ENCODE results near the gene ZFYVE28.

The ZFYVE28 gene

DNA sequence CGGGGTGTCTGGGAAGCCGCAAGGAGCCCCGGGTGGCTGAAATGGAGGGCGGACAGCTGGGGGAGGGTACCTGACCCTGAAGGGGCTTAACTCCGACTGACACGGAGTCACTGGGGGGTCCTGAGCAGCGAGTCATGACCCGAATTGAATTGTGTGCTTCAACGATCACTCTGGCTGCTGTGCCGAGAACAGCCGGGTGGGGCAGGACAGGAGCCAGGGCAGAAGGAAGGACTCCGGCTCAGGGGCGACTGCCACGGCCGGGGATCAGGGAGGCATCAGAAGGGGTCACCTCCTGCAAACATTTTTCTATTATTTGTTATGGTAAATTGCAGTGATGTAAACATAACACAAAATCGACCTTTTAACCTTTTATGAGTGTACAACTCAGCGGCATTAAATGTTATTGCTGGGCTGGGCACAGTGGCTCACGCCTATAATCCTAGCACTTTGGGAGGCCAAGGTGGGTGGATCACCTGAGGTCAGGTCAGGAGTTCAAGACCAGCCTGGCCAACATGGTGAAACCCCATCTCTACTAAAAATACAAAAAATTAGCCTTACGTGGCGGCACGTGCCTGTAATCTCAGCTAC lies 21.6 kb downstream of the ZFYVE28 start:
- DNase-seq (no peak), ATAC-seq (no peak)
- Mint-ChIP-seq H3K4me1 (peaks cover 24% of the 10 kb centered on the region), H3K9me3 (no peaks in the 10 kb centered on the region), H3K27ac (no peak overlapping the region), H3K27me3 (peaks cover 41% of the 10 kb centered on the region), H3K4me3 (no peak overlapping the region)

DNA sequence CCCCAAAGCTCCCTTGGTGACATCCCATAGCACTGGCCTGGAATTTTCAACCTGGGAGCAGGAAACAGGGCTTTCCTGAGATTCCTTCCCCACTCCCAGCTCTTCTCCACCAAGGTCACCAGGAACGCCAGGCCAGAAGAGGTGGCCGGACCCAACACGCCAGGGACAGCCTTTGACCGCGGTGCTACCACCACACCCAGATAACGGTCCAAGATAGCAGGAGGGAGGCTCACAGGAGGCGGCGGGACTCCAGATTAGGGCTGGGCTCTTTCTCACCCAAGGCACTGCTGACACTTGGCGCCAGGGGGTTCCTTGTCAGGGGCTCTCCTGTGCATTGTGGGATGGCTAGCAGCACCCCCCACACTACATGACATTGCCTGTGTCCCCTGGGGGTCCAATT lies 22.9 kb downstream of the ZFYVE28 start:
- DNase-seq (no peak), ATAC-seq (no peak)
- H3K4me3 Mint-ChIP-seq = no peak overlapping the region
- H3K4me1 Mint-ChIP-seq = peaks cover 26% of the 10 kb centered on the region
- H3K27ac Mint-ChIP-seq = no peak overlapping the region
- no peaks in the 10 kb centered on the region for H3K9me3 Mint-ChIP-seq
- H3K27me3 Mint-ChIP-seq = peaks cover 47% of the 10 kb centered on the region

DNA sequence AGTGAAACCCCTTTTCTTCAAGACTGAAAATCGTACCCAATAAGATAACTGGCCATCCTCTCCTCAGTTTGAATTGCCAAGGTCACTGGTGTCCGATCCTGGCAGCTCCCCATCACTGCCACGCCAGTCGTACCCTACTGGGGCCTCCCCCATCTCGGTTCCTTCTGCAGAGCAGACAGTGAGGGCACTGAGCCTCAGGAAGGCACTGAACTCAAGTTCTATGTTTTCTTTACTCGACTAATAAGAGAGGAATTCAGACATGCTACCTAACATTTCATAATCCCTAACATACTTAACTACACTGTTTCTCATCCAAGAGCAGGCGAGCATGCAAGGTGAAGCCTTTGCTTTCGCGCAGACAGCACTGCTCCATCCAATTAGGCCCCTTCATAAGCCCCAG lies 23.4 kb downstream of the ZFYVE28 start:
- DNase-seq (no peak), ATAC-seq (no peak)
- Mint-ChIP-seq H3K27me3 (peaks cover 49% of the 10 kb centered on the region), H3K9me3 (no peaks in the 10 kb centered on the region), H3K27ac (no peak overlapping the region), H3K4me1 (peaks cover 26% of the 10 kb centered on the region), H3K4me3 (no peak overlapping the region)

DNA sequence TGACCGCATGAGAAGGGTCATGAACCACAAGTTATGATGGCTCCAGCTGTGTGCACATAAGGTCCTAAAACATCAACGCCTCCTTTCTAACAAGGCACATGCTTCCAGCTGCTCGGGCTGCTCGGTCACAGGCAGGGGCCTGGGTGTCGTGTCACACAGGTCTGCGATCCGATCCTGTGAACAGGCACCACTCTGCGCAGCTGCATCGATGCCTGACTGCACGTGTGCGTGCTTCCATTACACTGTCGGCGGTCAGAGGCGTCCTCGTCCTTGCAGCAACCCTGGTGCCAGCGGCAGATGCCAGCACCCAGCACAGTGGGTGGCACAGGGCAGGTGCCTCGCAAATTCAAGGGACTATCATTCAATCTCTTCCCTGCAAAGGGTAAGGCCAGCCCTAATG lies 23.9 kb downstream of the ZFYVE28 start:
- peaks cover 55% of the 10 kb centered on the region for H3K27me3 Mint-ChIP-seq
- no peak for DNase-seq
- H3K9me3 Mint-ChIP-seq = no peaks in the 10 kb centered on the region
- H3K4me3 Mint-ChIP-seq = no peak overlapping the region
- no peak for ATAC-seq
- H3K27ac Mint-ChIP-seq = no peak overlapping the region
- H3K4me1 Mint-ChIP-seq = peaks cover 26% of the 10 kb centered on the region

DNA sequence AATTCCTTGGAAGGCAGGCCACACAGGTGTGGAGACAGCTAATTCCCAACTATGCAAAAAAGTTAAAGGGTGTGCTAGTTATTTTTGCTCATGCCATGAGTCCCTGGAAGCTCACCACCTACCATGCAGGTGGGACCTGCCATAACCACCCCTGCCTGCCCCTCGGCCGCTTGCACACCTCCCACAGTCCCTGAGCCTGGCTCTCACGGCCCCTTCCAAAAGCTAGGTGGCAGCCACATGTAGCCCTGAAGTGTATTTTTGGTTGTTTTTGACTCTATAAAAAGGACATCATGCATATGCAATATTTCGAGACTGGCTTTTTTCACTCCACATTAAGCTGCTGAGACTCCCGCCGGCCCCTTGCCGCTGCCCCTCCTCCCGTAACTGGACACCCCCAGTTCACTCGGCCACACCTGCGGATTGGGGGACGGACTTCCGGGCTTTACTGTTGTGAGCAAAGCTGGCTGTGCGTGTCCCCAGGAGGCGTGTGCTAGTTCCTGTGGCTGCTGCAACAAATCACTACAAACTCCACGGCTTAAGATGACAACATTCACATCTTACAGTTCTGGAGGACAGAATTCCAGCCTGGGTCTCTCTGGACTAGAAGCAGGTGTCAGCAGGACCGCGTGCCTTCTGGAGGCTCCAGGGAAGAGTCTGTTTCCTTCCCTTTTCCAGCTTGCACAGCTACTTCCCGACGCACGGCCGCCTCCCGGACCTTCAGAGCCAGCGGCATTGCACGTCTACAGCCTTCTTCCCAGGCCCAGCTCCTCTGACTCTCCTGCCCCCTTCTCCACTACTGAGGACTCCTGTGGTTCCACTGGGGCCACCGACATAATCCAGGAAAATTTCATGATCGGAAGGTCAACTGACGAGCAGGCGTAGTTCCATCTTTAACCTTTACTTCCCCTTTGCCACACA lies 24.8 kb downstream of the ZFYVE28 start:
- H3K27ac Mint-ChIP-seq = peak overlapping the region in 1 of 2 donors; percentile 72
- no peaks in the 10 kb centered on the region for H3K9me3 Mint-ChIP-seq
- peak overlapping the region; percentile 63 to 72 for H3K4me3 Mint-ChIP-seq
- DNase-seq (no peak), ATAC-seq (peak; percentile 52)
- peaks cover 32% of the 10 kb centered on the region for H3K4me1 Mint-ChIP-seq
- H3K27me3 Mint-ChIP-seq = peaks cover 55% of the 10 kb centered on the region

DNA sequence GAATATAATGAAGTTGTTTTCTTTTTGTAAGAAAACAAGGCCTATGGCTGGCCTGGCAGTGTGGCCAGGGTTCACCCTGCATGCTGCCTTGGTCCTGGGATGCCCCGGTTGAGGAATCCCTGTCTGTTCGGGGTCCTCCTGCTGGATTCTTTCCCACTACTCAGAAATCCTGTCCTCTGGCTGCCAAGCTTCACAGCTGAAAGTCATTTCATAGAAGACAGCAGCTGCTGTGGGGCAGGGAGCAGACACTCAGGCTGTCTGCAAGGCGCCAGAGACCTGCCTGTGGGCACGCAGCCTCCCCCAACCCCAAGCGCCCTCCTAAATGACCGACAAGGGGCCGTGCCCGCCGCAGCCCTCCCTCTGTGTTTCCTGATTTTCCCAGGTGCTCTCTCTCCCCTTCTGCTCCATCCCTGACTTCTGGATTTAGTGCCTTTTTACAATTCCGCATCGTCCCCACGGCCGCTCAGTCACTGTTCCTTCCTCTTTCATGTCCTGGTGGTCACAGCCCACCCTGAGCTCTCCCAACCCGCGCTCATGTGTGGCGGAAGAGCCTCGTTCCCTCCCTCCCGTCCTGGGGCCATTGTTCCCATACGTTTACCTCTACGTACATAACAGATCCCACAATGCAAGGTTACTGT lies 27.5 kb downstream of the ZFYVE28 start:
- Mint-ChIP-seq H3K9me3 (no peaks in the 10 kb centered on the region), H3K4me3 (peak overlapping the region; percentile 26 to 51), H3K27me3 (peaks cover 55% of the 10 kb centered on the region), H3K27ac (peak overlapping the region in 1 of 2 donors; percentile 19), H3K4me1 (peaks cover 35% of the 10 kb centered on the region)
- no peak for DNase-seq
- ATAC-seq = no peak

DNA sequence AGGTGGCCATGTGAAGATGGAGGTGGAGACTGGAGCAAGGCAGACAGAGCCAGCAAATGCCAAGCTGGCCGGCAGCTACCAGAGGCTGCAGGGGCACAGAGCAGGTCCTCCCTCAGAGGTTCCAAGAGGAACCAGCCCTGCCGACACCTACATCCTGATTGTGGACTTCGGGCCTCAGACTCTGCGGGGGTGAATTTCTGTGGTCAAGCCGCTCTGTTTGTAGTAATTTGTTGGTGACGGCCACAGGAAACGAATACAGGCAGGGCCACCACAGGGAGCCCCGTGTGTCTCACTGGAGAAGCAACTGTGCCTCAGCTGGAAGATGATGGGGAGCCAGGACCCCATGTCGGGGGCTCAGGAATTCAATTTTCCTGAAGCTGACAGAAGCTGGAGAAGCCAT lies 28.3 kb downstream of the ZFYVE28 start:
- Mint-ChIP-seq H3K4me1 (peaks cover 35% of the 10 kb centered on the region), H3K4me3 (no peak overlapping the region), H3K9me3 (no peaks in the 10 kb centered on the region), H3K27me3 (peaks cover 51% of the 10 kb centered on the region), H3K27ac (no peak overlapping the region)
- ATAC-seq (no peak), DNase-seq (no peak)

DNA sequence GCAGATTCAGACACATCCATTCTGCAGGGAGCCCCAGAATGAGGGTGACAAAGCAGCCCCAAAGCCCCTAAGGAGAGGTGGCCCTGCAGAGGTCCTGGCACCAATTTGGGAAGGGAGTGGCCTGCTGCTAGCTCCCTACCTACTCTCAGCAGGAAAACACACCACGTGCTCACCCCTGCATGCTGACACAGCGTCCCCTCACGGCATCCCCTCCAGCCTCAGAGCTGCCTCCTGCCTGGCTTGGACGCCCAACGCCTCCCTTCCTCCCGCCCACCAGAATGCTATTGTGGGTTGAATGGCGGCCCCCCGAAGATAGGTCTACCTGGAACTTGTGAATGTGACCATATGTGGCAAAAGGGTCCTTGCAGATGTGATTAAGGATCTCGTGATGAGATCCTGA lies 28.8 kb downstream of the ZFYVE28 start:
- ATAC-seq (no peak), DNase-seq (no peak)
- peaks cover 35% of the 10 kb centered on the region for H3K4me1 Mint-ChIP-seq
- H3K27me3 Mint-ChIP-seq = peaks cover 47% of the 10 kb centered on the region
- no peaks in the 10 kb centered on the region for H3K9me3 Mint-ChIP-seq
- H3K27ac Mint-ChIP-seq = no peak overlapping the region
- H3K4me3 Mint-ChIP-seq = no peak overlapping the region

DNA sequence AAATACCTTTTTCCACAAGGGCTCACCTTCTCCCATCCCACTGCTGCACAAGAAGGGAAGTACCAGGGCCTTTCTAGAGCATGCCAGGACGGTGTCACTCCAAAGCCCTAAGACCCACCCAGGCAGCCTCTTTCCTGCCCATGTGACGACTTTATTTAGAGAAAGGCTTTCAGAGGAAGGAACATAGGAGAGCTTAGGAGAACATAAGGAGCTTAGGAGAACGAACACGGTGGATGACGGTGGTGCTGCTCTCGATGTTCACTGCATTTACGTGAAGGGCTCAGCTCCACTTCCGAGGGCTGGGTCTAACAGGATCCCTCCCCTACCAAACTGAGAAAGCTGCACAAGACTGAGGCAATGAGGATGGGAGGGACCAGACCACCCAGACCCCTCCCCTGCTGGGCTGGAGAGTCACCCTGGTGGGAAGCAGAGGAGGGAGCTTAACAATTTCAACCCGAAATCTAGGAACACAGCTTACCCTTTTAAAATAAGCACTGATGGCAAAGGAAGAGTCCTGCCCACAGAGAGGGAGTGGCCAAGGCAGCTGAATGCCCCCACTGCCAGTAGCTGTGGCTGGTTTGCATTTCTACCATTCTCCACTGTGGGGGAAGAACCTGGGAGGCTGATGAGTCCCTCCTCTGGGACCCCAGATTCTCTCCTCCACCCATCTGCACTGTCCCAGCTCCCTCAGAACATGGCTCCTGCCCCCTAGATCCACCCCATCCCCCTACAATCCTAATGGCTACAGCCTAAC lies 29.8 kb downstream of the ZFYVE28 start:
- peaks cover 26% of the 10 kb centered on the region for H3K4me1 Mint-ChIP-seq
- no peaks in the 10 kb centered on the region for H3K9me3 Mint-ChIP-seq
- peaks cover 36% of the 10 kb centered on the region for H3K27me3 Mint-ChIP-seq
- DNase-seq (no peak), ATAC-seq (no peak)
- no peak overlapping the region for H3K27ac Mint-ChIP-seq
- H3K4me3 Mint-ChIP-seq = no peak overlapping the region

DNA sequence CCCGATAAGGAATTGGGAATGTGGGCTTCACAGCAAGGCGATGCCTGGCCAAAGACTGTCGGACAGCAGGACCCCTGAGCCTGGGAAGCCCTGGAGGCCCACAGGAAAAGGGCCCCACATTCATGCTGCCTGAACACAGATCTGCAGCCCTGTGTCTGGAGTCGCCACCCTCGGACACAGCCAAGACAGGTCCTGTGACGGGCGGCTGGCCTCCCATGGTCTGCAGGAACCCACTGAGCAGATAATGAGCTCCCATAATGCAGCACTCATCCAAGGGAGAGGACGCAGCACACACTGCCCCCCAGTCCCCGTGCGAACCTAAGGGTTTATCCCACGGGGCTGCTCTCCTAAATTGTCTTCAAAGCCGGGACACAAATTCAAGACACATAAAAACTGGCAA lies 30.6 kb downstream of the ZFYVE28 start:
- Mint-ChIP-seq H3K4me1 (peaks cover 26% of the 10 kb centered on the region), H3K27ac (no peak overlapping the region), H3K27me3 (peaks cover 28% of the 10 kb centered on the region), H3K4me3 (no peak overlapping the region), H3K9me3 (no peaks in the 10 kb centered on the region)
- no peak for ATAC-seq
- DNase-seq = no peak

DNA sequence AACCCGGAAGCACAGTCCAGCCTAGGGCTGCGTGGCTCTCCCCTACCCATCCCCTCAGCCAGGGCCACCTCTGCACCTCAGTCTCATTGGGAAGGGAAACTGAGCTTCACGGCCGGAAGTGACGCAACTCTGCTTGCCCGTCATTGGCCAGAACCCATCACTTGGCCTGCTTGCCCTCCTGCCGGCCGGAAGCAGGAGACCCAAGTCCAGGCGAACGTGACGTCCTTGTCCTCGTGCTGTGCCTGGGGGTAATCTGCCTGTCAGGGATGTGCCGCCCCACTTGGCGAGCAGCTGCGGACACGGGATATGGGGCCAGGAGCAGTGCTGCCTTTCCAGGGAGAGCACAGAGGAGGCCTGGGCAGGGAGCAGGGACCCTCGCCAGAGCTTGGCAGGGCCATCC lies 31.2 kb downstream of the ZFYVE28 start:
- DNase-seq = no peak
- H3K27me3 Mint-ChIP-seq = peaks cover 22% of the 10 kb centered on the region
- H3K4me3 Mint-ChIP-seq = no peak overlapping the region
- no peak overlapping the region for H3K27ac Mint-ChIP-seq
- H3K4me1 Mint-ChIP-seq = peaks cover 29% of the 10 kb centered on the region
- no peak for ATAC-seq
- H3K9me3 Mint-ChIP-seq = no peaks in the 10 kb centered on the region

DNA sequence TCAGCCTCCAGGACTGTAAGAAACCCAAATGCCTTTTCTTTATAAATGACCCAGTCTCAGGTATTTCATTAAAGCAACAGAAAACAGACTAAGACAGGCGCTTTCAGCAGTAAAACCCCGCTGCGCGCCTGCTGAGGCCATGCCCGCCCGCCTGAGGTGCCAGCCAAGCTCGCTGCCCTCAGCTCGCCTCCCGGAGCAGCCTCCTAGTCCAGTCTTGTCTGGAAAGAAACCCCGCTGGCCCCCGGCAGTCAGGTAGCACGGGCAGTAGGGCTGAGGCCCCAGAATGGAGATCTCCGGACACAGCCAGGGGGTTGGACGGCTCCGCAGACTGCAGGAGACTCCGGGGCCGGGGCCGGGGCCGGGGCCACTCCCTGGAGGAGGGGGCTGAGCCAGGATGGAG lies 31.7 kb downstream of the ZFYVE28 start:
- peak; percentile 28 for ATAC-seq
- Mint-ChIP-seq H3K4me3 (no peak overlapping the region), H3K9me3 (no peaks in the 10 kb centered on the region), H3K27ac (no peak overlapping the region), H3K27me3 (peaks cover 17% of the 10 kb centered on the region), H3K4me1 (peaks cover 29% of the 10 kb centered on the region)
- DNase-seq = no peak

DNA sequence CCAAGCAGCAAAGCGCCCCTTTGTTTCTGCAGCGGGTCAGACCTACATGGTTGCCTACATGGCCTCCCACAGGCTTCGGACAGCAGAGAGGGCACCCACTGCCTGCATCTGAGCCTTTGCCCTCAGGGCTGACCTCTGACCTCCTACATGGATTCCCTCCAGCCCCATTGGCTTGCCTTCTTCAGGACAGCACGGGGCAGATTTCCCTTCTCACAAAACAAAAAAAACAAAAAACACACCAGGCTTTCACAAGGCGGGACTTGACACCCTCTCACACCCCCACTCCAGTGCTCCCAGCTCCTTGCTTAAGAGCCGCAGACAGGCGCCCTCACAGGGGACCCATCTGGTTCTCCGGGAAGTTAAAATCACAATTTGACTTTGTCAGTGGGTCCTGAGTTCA lies 32.9 kb downstream of the ZFYVE28 start:
- H3K27ac Mint-ChIP-seq = no peak overlapping the region
- peaks cover 22% of the 10 kb centered on the region for H3K4me1 Mint-ChIP-seq
- H3K4me3 Mint-ChIP-seq = no peak overlapping the region
- DNase-seq = no peak
- H3K9me3 Mint-ChIP-seq = no peaks in the 10 kb centered on the region
- peaks cover 8% of the 10 kb centered on the region for H3K27me3 Mint-ChIP-seq
- ATAC-seq = no peak

DNA sequence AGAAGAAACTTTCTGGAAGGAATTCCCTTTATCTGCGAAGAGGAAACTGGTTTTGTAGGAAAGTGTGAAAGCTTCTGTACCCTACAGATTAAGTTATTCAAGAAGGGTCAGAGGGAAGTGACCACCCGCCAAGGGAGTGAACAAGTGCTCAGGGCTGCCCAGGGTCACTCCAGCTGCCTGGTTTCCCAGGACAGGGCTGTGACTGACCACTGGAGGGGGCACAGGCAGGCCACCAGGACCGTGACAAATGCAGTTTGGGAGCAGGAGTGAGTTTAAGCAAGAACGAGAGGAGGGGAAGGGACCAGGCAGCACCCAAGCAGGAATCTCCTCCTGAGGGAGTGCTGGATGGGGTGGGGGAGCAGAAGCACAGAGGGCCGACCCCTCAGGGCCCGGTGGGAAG lies 34.2 kb downstream of the ZFYVE28 start:
- DNase-seq (no peak), ATAC-seq (no peak)
- H3K9me3 Mint-ChIP-seq = no peaks in the 10 kb centered on the region
- peaks cover 22% of the 10 kb centered on the region for H3K4me1 Mint-ChIP-seq
- no peaks in the 10 kb centered on the region for H3K27me3 Mint-ChIP-seq
- no peak overlapping the region for H3K4me3 Mint-ChIP-seq
- no peak overlapping the region for H3K27ac Mint-ChIP-seq

DNA sequence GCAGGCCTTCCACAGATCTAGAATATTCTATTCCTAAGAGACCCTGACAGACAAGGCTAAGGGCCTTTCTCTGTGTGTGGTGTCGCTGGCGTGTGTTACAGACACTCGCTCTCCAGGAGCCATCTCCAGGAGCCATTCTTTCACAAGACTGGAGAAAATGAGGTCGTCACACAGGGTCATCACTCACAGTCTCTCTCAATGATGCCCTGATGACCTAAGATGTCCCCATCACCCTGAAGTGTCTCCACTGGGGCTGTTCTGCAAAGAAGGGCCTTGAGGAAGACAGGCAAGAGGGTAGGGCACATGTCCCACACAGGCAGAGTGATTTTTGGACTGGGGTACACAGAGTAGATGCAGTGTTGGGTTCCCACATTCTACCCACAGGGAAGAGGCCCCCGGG lies 34.7 kb downstream of the ZFYVE28 start:
- DNase-seq (no peak), ATAC-seq (no peak)
- peaks cover 17% of the 10 kb centered on the region for H3K4me1 Mint-ChIP-seq
- H3K4me3 Mint-ChIP-seq = no peak overlapping the region
- H3K9me3 Mint-ChIP-seq = no peaks in the 10 kb centered on the region
- no peaks in the 10 kb centered on the region for H3K27me3 Mint-ChIP-seq
- no peak overlapping the region for H3K27ac Mint-ChIP-seq

Data from stimulated activated naive CD8-positive, alpha-beta T cell treated with anti-CD3 and anti-CD28 coated beads, Interleukin-15, amount 100 ng/mL, for 72 hours (primary cell).